Upper lobe of left lung (tissue), 6 donors: ENCODE results near the gene SEMA6A. TPM values are rescaled to one million over a fixed set of nuclear protein-coding genes. Genes with fewer than 3 reads are reported as not detected.
A peak's percentile ranks its signal among the peaks of the same experiment; 100 is the strongest.

Source experiments
- ATAC-seq, 2 donors: fragments of 200-7000 bp; cut with Tn5 transposase; one replicate each; pipeline ENCODE4 v1.9.1; 2022; ENCODE audit warnings: mild to moderate bottlenecking in 2 of 2, moderate library complexity in 2 of 2; ENCODE audit not compliant: low FRiP score in 2 of 2
- DNase-seq, 2 donors: peaks; one replicate each; pipeline ENCODE4 v3.0.0-alpha.2; 2019 to 2020
- H3K27ac ChIP-seq, 4 donors: fragments of 200-600 bp; sonication (generic); one replicate each; pipeline ENCODE4 v1.5.1; 2016 to 2019
- H3K27me3 ChIP-seq, 4 donors: fragments of 200-600 bp; sonication (generic); one replicate each; pipeline ENCODE4 v1.5.1; 2017 to 2019
- H3K36me3 ChIP-seq, 4 donors: fragments of 200-600 bp; sonication (generic); one replicate each; pipeline ENCODE4 v1.5.1; 2016 to 2019
- H3K4me1 ChIP-seq, 4 donors: fragments of 200-600 bp; sonication (generic); one replicate each; pipeline ENCODE4 v1.5.1; 2018 to 2019
- H3K4me3 ChIP-seq, 4 donors: fragments of 200-600 bp; sonication (generic); one replicate each; pipeline ENCODE4 v1.5.1; 2017 to 2019; ENCODE audit warnings: mild to moderate bottlenecking in 2 of 4, moderate library complexity in 1 of 4
- H3K9me3 ChIP-seq, 4 donors: fragments of 200-600 bp; sonication (generic); one replicate each; pipeline ENCODE4 v1.5.1; 2018 to 2019
- EP300 ChIP-seq, 4 donors: sonication (generic); formaldehyde crosslinking; IDR thresholded peaks; one replicate each; pipeline ENCODE4 v1.5.1; 2017; ENCODE audit warnings: antibody characterized with exemption in 4 of 4, control low read depth in 2 of 4
- POLR2A ChIP-seq, 4 donors: fragments of 450-650 bp; IDR thresholded peaks; one replicate each; pipeline ENCODE4 v1.5.1; 2016 to 2017; ENCODE audit warnings: antibody characterized with exemption in 4 of 4, mild to moderate bottlenecking in 2 of 4
- POLR2AphosphoS5 ChIP-seq, 2 donors: sonication (generic); formaldehyde crosslinking; IDR thresholded peaks; one replicate each; pipeline ENCODE4 v1.5.1; 2017; ENCODE audit warnings: antibody characterized with exemption in 2 of 2
- WGBS, 2 donors: methylation state at CpG; one replicate each; pipeline ENCODE4 v1.1.5; 2017 to 2018; 5-methylcytosine and 5-hydroxymethylcytosine counted together
- total RNA-seq, 6 donors: library from RNA; depleted of rRNA in 4 of 6; stranded (reverse); fragments of >200 nt in 4 of 6; gene quantifications; one replicate each; pipeline versions ENCODE4 v1.1.0 to v1.2.1, GENCODE V29; 2016 to 2021
- TF ChIP-seq, protein P1 (sequence below), 6 experiments: fragments of 450-650 bp in 4 of 6; fragments of 200-600 bp in 2 of 6; sonication (generic) in 2 of 6; IDR thresholded peaks; one replicate each; pipeline ENCODE4 v1.5.1; 2016 to 2019; ENCODE audit warnings: antibody characterized with exemption in 6 of 6
- donor health status: DM: no; HTN: no; CAD: no; lungs with moderate emphysema.
- donor health status: DM: no; HTN: yes; CAD: no; lungs with severe emphysema.

SEMA6A gene
- total RNA-seq, 6 donors from 2014 or later: 17.1 to 66.5 (median 26.9) TPM

DNA sequence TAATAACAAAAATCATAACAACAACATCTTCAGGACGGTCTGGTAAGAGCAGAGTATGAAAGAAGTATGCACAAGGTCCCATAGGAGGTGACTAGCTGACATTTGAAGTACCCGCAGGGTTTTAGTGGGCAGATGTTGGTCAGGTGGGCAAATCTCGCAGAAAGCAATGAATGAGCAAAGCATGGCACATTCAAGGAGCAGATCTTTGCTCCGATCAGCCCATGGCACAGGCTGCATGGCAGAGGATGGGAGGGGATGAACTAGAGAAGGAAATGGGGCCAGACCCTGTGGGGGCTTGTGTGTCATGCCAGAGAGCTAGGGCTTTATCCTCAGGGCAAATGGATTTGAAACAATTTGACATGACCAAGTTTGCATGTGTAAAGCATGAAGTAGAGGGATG is 90.0 kb downstream of the SEMA6A start:
- WGBS, 2 donors: 88 to 90% methylated on average over 4 of the region's 4 CpGs
- no peaks in the 10 kb centered on the region for H3K9me3 ChIP-seq

DNA sequence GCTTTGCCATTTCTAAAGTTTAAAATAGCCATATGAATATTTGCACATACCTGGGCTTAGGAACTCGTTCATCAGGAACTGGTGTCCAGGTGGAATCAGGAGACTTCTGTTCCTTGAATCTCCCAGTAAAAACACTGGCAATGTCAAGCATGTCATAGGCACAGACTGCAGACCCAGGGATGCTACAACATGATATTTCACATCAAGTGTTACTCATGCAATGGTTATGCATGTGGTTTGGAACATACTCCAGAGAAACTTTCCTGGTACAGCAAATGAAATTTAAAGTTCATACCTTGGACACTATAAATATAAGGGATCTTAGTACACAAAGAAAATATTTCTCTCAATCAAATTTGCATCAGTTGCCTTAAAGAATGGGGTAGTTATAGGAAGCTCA is 92.2 kb downstream of the SEMA6A start:
- no peak overlapping the region for H3K4me3 ChIP-seq
- H3K27ac ChIP-seq: no peak overlapping the region
- 67 to 87% methylated on average over 1 of the region's 1 CpG for WGBS, 2 donors
- peaks cover 0 to 48% (median 4%) of the 10 kb centered on the region in 4 donors for H3K36me3 ChIP-seq
- peaks cover 0 to 11% (median 0%) of the 10 kb centered on the region in 4 donors for H3K4me1 ChIP-seq
- no peak for ATAC-seq
- DNase-seq: no peak
- TF ChIP-seq POLR2AphosphoS5 (IDR thresholded peaks at IDR 0.05) (no peak), POLR2A (IDR thresholded peaks at IDR 0.05) (no peak), EP300 (IDR thresholded peaks at IDR 0.05) (no peak)
- TF ChIP-seq, protein P1, sequence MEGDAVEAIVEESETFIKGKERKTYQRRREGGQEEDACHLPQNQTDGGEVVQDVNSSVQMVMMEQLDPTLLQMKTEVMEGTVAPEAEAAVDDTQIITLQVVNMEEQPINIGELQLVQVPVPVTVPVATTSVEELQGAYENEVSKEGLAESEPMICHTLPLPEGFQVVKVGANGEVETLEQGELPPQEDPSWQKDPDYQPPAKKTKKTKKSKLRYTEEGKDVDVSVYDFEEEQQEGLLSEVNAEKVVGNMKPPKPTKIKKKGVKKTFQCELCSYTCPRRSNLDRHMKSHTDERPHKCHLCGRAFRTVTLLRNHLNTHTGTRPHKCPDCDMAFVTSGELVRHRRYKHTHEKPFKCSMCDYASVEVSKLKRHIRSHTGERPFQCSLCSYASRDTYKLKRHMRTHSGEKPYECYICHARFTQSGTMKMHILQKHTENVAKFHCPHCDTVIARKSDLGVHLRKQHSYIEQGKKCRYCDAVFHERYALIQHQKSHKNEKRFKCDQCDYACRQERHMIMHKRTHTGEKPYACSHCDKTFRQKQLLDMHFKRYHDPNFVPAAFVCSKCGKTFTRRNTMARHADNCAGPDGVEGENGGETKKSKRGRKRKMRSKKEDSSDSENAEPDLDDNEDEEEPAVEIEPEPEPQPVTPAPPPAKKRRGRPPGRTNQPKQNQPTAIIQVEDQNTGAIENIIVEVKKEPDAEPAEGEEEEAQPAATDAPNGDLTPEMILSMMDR (IDR thresholded peaks at IDR 0.05): no peak
- H3K27me3 ChIP-seq: no peaks in the 10 kb centered on the region
- H3K9me3 ChIP-seq: peaks cover 0 to 2% (median under 1%) of the 10 kb centered on the region in 4 donors

More for the DNA sequence above, 90.0 kb downstream of the SEMA6A start:
- peaks cover 0 to 45% (median 0%) of the 10 kb centered on the region in 4 donors for H3K36me3 ChIP-seq
- H3K27me3 ChIP-seq: no peaks in the 10 kb centered on the region
- no peak overlapping the region for H3K4me3 ChIP-seq
- H3K4me1 ChIP-seq: peaks cover 0 to 7% (median 0%) of the 10 kb centered on the region in 4 donors
- TF ChIP-seq POLR2AphosphoS5 (IDR thresholded peaks at IDR 0.05) (no peak), POLR2A (IDR thresholded peaks at IDR 0.05) (no peak), EP300 (IDR thresholded peaks at IDR 0.05) (no peak)
- TF ChIP-seq, protein P1 (IDR thresholded peaks at IDR 0.05): no peak
- no peak for DNase-seq
- H3K27ac ChIP-seq: no peak overlapping the region
- ATAC-seq: no peak

DNA sequence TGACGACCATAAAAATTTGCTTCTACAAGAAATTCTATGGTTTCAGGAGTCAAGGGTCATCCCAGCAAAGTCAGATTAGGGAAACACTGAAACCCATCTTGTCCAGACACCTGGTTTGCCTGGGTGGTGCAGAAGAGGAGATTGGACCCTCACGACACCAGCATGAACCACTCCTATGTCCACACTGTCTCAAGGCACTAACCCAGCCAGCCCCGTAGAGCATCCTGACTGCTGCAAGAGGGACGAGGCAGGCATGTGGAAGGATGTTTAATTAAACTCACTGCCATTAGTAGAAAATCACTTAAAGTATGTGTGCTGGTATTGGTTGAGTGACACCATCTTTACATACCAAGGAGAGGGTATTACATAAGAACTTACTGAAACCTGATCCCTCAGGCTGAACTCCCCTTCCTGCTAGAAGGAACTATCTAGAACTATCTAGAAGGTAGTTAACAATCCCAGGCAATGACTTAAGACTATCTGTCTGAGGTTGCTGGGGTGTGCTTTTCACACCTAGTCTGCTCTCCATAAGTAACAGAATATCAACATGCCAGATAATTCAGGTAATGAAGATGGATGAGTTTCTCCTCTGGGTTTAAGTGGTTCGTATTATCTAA is 93.6 kb downstream of the SEMA6A start:
- H3K27ac ChIP-seq: no peak overlapping the region
- WGBS, 2 donors: 84 to 95% methylated on average over 5 of the region's 5 CpGs
- no peaks in the 10 kb centered on the region for H3K27me3 ChIP-seq
- ATAC-seq (no peak), DNase-seq (no peak)
- TF ChIP-seq POLR2A (IDR thresholded peaks at IDR 0.05) (no peak), POLR2AphosphoS5 (IDR thresholded peaks at IDR 0.05) (no peak), EP300 (IDR thresholded peaks at IDR 0.05) (no peak)
- TF ChIP-seq, protein P1 (IDR thresholded peaks at IDR 0.05): no peak
- H3K4me1 ChIP-seq: peaks cover 0 to 11% (median 0%) of the 10 kb centered on the region in 4 donors
- no peak overlapping the region for H3K4me3 ChIP-seq
- peaks cover 0 to 13% (median 9%) of the 10 kb centered on the region in 4 donors for H3K9me3 ChIP-seq
- H3K36me3 ChIP-seq: peaks cover 0 to 49% (median 10%) of the 10 kb centered on the region in 4 donors

DNA sequence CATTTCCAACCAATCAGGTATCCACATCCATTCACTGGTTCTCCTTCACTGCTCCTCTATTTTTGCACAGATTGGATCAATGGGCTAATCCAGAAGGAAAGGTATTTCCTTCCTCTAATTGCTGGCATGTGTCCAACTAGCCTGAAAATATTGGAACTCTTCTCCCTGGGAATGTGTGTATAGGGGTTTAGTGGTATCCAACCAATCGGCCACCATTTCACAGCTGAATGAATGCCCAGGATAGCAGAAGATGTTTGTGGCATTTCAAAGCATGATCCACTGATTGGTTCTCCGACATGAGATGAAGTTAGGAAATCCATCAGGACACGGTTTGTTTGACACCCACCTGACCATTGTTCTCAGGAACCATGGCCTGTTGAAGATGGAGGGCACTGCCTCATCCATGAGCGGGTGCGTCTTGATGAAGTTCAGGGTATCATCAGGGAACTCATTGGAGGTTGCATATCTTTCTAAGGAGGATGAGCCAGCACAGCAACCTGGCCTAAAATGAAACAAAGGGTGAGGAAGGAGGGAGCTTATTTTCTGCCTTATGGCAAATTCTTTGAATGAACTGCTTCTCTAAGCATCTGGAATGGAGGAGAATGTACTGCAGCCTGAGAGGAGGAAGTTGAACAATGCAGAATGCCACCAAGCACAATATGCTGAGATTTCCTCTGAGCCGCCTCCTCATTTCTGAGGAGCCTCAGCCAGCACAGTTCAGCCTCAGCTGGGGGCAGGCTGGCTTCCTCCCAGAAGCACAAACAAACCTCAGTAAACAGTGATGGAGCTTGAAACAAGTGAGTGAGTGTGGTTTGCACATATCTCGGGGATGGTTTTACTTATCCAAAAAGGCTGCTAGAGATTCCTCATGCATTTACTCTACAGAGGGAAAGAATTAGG is 94.6 kb downstream of the SEMA6A start:
- no peak for ATAC-seq
- H3K27ac ChIP-seq: peak overlapping the region in 1 of 4 donors; percentile 25
- H3K36me3 ChIP-seq: peaks cover 0 to 46% (median 10%) of the 10 kb centered on the region in 4 donors
- TF ChIP-seq EP300 (IDR thresholded peaks at IDR 0.05): no peak
- no peak for TF ChIP-seq POLR2A (IDR thresholded peaks at IDR 0.05)
- TF ChIP-seq, protein P1 (IDR thresholded peaks at IDR 0.05): no peak
- TF ChIP-seq POLR2AphosphoS5 (IDR thresholded peaks at IDR 0.05): no peak
- WGBS, 2 donors: 62 to 81% methylated on average over 7 of the region's 7 CpGs
- H3K4me1 ChIP-seq: peaks cover 0 to 11% (median 0%) of the 10 kb centered on the region in 4 donors
- no peaks in the 10 kb centered on the region for H3K27me3 ChIP-seq
- DNase-seq: no peak
- H3K4me3 ChIP-seq: no peak overlapping the region
- peaks cover 0 to 13% (median 9%) of the 10 kb centered on the region in 4 donors for H3K9me3 ChIP-seq
